Transverse colon (tissue), 4 donors: Measurements from ENCODE around the gene BBS12.

Experiments
- CTCF ChIP-seq, 5 experiments: fragments of 200-600 bp in 3 of 5; fragments of 450-650 bp in 2 of 5; sonication (generic) in 3 of 5; IDR thresholded peaks; 1 replicate in 2 of 5; 2 replicates in 3 of 5; pipeline ENCODE4 v1.5.1; 2016 to 2017; ENCODE audit warnings: antibody characterized with exemption in 5 of 5, inconsistent platforms in 3 of 5, mild to moderate bottlenecking in 2 of 5, moderate library complexity in 1 of 5
- EP300 ChIP-seq: sonication (generic); formaldehyde crosslinking; IDR thresholded peaks from one replicate; pipeline ENCODE4 v1.6.1; 2017; ENCODE audit warnings: antibody characterized with exemption, low read depth
- POLR2A ChIP-seq: fragments of 450-650 bp; IDR thresholded peaks from one replicate; pipeline ENCODE4 v1.6.1; 2016; ENCODE audit warnings: antibody characterized with exemption, mild to moderate bottlenecking, moderate library complexity
- POLR2AphosphoS5 ChIP-seq, 3 donors: sonication (generic); formaldehyde crosslinking; IDR thresholded peaks; one replicate each; pipeline ENCODE4 v1.6.1; 2016; ENCODE audit warnings: antibody characterized with exemption in 3 of 3

GRCh38 chr4:122771724-122772123 is 39.2 kb downstream of the BBS12 start:
- TF ChIP-seq CTCF (IDR thresholded peaks at IDR 0.05) (no peak), POLR2A (no peak), POLR2AphosphoS5 (IDR thresholded peaks at IDR 0.05) (no peak), EP300 (no peak)
